SK-N-MC (cell line): ENCODE results near the gene PRND.

Experiments
- DNase-seq: peaks from one replicate; pipeline ENCODE4 v3.0.0-alpha.2; 2011; ENCODE audit warnings: low read depth, low spot score
- H3K27ac ChIP-seq: fragments of 200-600 bp; sonication (generic); 2 replicates; pipeline ENCODE4 v1.5.1; 2016; ENCODE audit warnings: mixed run types
- H3K36me3 ChIP-seq: fragments of 200-600 bp; sonication (generic); 2 replicates; pipeline ENCODE4 v1.6.1; 2017; ENCODE audit warnings: antibody characterized with exemption, low read length, mixed read lengths; ENCODE audit not compliant: insufficient read depth
- H3K4me3 ChIP-seq: fragments of 200-600 bp; sonication (generic); 2 replicates; pipeline ENCODE4 v1.5.1; 2016
- H3K9ac ChIP-seq: fragments of 200-600 bp; sonication (generic); 2 replicates; pipeline ENCODE4 v1.8.0; 2017; ENCODE audit warnings: mixed run types, mixed read lengths; ENCODE audit not compliant: insufficient read length
- H3K9me3 ChIP-seq: fragments of 200-600 bp; sonication (generic); 2 replicates; pipeline ENCODE4 v1.6.1; 2017; ENCODE audit warnings: low read depth, mild to moderate bottlenecking, antibody characterized with exemption, low read length, moderate library complexity, mixed read lengths
- EZH2 ChIP-seq: fragments of 200-600 bp; sonication (generic); IDR thresholded peaks from one replicate; pipeline ENCODE4 v1.6.1; 2017; ENCODE audit warnings: antibody characterized with exemption
- FOXP2 ChIP-seq: optimal IDR thresholded peaks from 2 replicates; pipeline ENCODE3; 2011; ENCODE audit warnings: mild to moderate bottlenecking, moderate library complexity; ENCODE audit not compliant: insufficient read depth; ENCODE audit errors: extremely low read length, control extremely low read depth
- POLR2AphosphoS5 ChIP-seq: IDR thresholded peaks from 2 replicates; pipeline ENCODE4 v1.6.1; 2012; ENCODE audit warnings: mild to moderate bottlenecking, low read depth, low read length, borderline replicate concordance

PRND gene

GRCh38 chr20:4684837-4685413 lies 36.8 kb upstream of the PRND start:
- Histone ChIP-seq H3K36me3 (peaks cover 1% of the 10 kb centered on the region), H3K9me3 (no peaks in the 10 kb centered on the region), H3K9ac (no peak overlapping the region), H3K27ac (no peak overlapping the region), H3K4me3 (no peak overlapping the region)
- TF ChIP-seq POLR2AphosphoS5 = no peak
- no peak for TF ChIP-seq EZH2
- no peak for TF ChIP-seq FOXP2
- DNase-seq = no peak

GRCh38 chr20:4685923-4686221 lies 35.8 kb upstream of the PRND start:
- no peak for DNase-seq
- H3K4me3 ChIP-seq = peak overlapping the region; percentile 91
- no peak for TF ChIP-seq EZH2
- TF ChIP-seq POLR2AphosphoS5 = no peak
- TF ChIP-seq FOXP2 = no peak
- no peaks in the 10 kb centered on the region for H3K9me3 ChIP-seq
- peak overlapping the region; percentile 94 for H3K27ac ChIP-seq
- peaks cover 9% of the 10 kb centered on the region for H3K36me3 ChIP-seq
- H3K9ac ChIP-seq = peak overlapping the region; percentile 91

GRCh38 chr20:4688305-4688704 lies 33.4 kb upstream of the PRND start:
- H3K9me3 ChIP-seq = no peaks in the 10 kb centered on the region
- peak overlapping the region; percentile 56 for H3K9ac ChIP-seq
- peak overlapping the region; percentile 87 for H3K27ac ChIP-seq
- no peak for TF ChIP-seq POLR2AphosphoS5
- TF ChIP-seq EZH2 = no peak
- TF ChIP-seq FOXP2 = no peak
- peak overlapping the region; percentile 91 for H3K4me3 ChIP-seq
- no peak for DNase-seq
- peaks cover 33% of the 10 kb centered on the region for H3K36me3 ChIP-seq

- peak overlapping the region; percentile 91 for H3K4me3 ChIP-seq
- no peak for TF ChIP-seq EZH2
- TF ChIP-seq FOXP2 = no peak
- no peak for TF ChIP-seq POLR2AphosphoS5
- H3K36me3 ChIP-seq = peaks cover 42% of the 10 kb centered on the region
- H3K9me3 ChIP-seq = no peaks in the 10 kb centered on the region
- peak overlapping the region; percentile 87 for H3K27ac ChIP-seq
- peak overlapping the region; percentile 56 for H3K9ac ChIP-seq
- DNase-seq = no peak
These were observed 32.5 kb upstream of the PRND start for GRCh38 chr20:4689220-4689619.

GRCh38 chr20:4691753-4692152 lies 30.0 kb upstream of the PRND start:
- no peak overlapping the region for H3K27ac ChIP-seq
- H3K9me3 ChIP-seq = no peaks in the 10 kb centered on the region
- no peak for DNase-seq
- H3K4me3 ChIP-seq = no peak overlapping the region
- H3K36me3 ChIP-seq = peaks cover 58% of the 10 kb centered on the region
- H3K9ac ChIP-seq = no peak overlapping the region
- no peak for TF ChIP-seq EZH2
- TF ChIP-seq POLR2AphosphoS5 = no peak
- no peak for TF ChIP-seq FOXP2

GRCh38 chr20:4694076-4694475 lies 27.6 kb upstream of the PRND start:
- Histone ChIP-seq H3K27ac (no peak overlapping the region), H3K9me3 (no peaks in the 10 kb centered on the region), H3K4me3 (no peak overlapping the region), H3K36me3 (peaks cover 63% of the 10 kb centered on the region), H3K9ac (no peak overlapping the region)
- no peak for DNase-seq
- TF ChIP-seq FOXP2 (no peak), EZH2 (no peak), POLR2AphosphoS5 (no peak)

GRCh38 chr20:4697189-4697830 lies 24.4 kb upstream of the PRND start:
- Histone ChIP-seq H3K9me3 (no peaks in the 10 kb centered on the region), H3K4me3 (no peak overlapping the region), H3K36me3 (peaks cover 58% of the 10 kb centered on the region), H3K27ac (no peak overlapping the region), H3K9ac (no peak overlapping the region)
- TF ChIP-seq FOXP2 (no peak), EZH2 (no peak), POLR2AphosphoS5 (no peak)
- DNase-seq = peak; percentile 35

GRCh38 chr20:4697831-4698221 lies 23.9 kb upstream of the PRND start:
- H3K36me3 ChIP-seq = peaks cover 53% of the 10 kb centered on the region
- no peak overlapping the region for H3K27ac ChIP-seq
- no peak for DNase-seq

More at GRCh38 chr20:4697831-4698221, 23.9 kb upstream of the PRND start:
- Histone ChIP-seq H3K9me3 (no peaks in the 10 kb centered on the region), H3K4me3 (no peak overlapping the region), H3K9ac (no peak overlapping the region)
- TF ChIP-seq POLR2AphosphoS5 (no peak), FOXP2 (no peak), EZH2 (no peak)
